ENCODE measurements around the gene ARHGAP32. TPM values are rescaled to one million over a fixed set of nuclear protein-coding genes. Genes with fewer than 3 reads are reported as not detected.

Gene ARHGAP32
- total and polyA plus RNA-seq, 11 donors, result 2.1 to 9.5 (median 4.8) TPM

GRCh38 chr11:128941110-128941509 is 251.0 kb downstream of the ARHGAP32 start:
- WGBS, 4 donors, result 62 to 75% (median 68%) methylated on average over 8 of the region's 8 CpGs
- no peak for ATAC-seq

DNA sequence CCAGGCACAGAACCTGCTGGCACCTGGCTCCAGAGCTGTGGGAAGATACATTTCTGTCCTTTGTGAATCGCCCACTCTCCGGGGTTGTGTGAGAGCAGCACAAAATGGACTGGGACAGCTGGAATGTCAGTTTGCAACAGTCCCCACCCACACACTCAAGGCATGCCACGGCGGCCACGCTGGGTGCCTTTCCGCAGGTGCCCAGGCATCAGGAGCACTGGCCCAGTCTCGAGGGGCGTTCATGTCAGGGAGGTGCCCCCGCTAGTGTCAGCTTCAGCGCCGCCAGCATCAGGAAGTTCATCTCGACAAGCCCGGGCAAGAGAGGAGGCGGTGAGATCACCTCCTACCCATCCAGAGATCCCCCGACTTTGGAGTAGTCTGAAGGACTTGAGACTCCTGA is 251.5 kb downstream of the ARHGAP32 start:
- intact Hi-C loops (cut with DNase I), result no loop called here
- Histone ChIP-seq H3K36me3 (no peaks in the 10 kb centered on the region), H3K9me3 (no peaks in the 10 kb centered on the region), H3K27me3 (peaks cover 0 to 5% (median 0%) of the 10 kb centered on the region in 9 donors), H3K4me1 (no peaks in the 10 kb centered on the region), H3K4me3 (no peak overlapping the region), H3K27ac (no peak overlapping the region)
- DNase-seq (no peak), ATAC-seq (no peak)
- TF ChIP-seq POLR2A (IDR thresholded peaks at IDR 0.05), result no peak
- TF ChIP-seq, protein P1, sequence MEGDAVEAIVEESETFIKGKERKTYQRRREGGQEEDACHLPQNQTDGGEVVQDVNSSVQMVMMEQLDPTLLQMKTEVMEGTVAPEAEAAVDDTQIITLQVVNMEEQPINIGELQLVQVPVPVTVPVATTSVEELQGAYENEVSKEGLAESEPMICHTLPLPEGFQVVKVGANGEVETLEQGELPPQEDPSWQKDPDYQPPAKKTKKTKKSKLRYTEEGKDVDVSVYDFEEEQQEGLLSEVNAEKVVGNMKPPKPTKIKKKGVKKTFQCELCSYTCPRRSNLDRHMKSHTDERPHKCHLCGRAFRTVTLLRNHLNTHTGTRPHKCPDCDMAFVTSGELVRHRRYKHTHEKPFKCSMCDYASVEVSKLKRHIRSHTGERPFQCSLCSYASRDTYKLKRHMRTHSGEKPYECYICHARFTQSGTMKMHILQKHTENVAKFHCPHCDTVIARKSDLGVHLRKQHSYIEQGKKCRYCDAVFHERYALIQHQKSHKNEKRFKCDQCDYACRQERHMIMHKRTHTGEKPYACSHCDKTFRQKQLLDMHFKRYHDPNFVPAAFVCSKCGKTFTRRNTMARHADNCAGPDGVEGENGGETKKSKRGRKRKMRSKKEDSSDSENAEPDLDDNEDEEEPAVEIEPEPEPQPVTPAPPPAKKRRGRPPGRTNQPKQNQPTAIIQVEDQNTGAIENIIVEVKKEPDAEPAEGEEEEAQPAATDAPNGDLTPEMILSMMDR (IDR thresholded peaks at IDR 0.05), result no peak
- WGBS, 4 donors, result 75 to 87% (median 86%) methylated on average over 15 of the region's 15 CpGs

More at GRCh38 chr11:128941110-128941509, 251.0 kb downstream of the ARHGAP32 start:
- no peak for DNase-seq
- Histone ChIP-seq H3K4me1 (no peaks in the 10 kb centered on the region), H3K9me3 (no peaks in the 10 kb centered on the region), H3K27ac (no peak overlapping the region), H3K36me3 (no peaks in the 10 kb centered on the region), H3K27me3 (peaks cover 0 to 5% (median 0%) of the 10 kb centered on the region in 9 donors), H3K4me3 (no peak overlapping the region)
- intact Hi-C loops (cut with DNase I), result no loop called here
- TF ChIP-seq POLR2A (IDR thresholded peaks at IDR 0.05), result no peak
- TF ChIP-seq, protein P1 (IDR thresholded peaks at IDR 0.05), result no peak

DNA sequence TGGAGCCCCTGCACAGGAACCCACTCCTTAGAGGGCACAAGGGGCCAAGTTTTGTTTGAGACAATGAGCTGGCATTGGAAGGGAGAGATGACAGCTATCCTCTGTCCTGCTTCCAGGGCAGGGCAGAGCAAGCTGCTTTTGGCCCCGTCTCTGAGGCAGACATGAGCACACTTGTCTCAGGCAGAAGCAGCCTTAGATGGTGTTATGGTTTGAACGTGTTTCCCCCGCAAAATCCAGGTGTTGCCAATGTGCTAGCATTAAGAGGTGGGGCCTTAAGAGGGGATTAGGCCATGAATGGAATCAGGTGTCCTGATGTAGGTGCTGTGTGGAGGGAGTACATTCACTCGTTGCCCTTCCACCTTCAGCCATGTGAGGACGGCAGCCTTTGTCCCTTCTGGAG is 252.0 kb downstream of the ARHGAP32 start:
- DNase-seq (no peak), ATAC-seq (no peak)
- 85 to 90% (median 86%) methylated on average over 5 of the region's 5 CpGs for WGBS, 4 donors
- intact Hi-C loops (cut with DNase I), result no loop called here
- H3K9me3 ChIP-seq, result no peaks in the 10 kb centered on the region
- H3K4me1 ChIP-seq, result no peaks in the 10 kb centered on the region
- H3K27me3 ChIP-seq, result peaks cover 0 to 5% (median 0%) of the 10 kb centered on the region in 9 donors
- no peak overlapping the region for H3K4me3 ChIP-seq
- no peak overlapping the region for H3K27ac ChIP-seq
- TF ChIP-seq POLR2A (IDR thresholded peaks at IDR 0.05), result no peak
- TF ChIP-seq, protein P1 (IDR thresholded peaks at IDR 0.05), result no peak
- H3K36me3 ChIP-seq, result no peaks in the 10 kb centered on the region

GRCh38 chr11:128939591-128939990 is 252.5 kb downstream of the ARHGAP32 start:
- Histone ChIP-seq H3K9me3 (no peaks in the 10 kb centered on the region), H3K4me3 (no peak overlapping the region), H3K27ac (no peak overlapping the region), H3K36me3 (no peaks in the 10 kb centered on the region), H3K4me1 (no peaks in the 10 kb centered on the region), H3K27me3 (peaks cover 0 to 5% (median 0%) of the 10 kb centered on the region in 9 donors)
- DNase-seq, result no peak
- TF ChIP-seq, protein P1 (IDR thresholded peaks at IDR 0.05), result no peak
- no peak for TF ChIP-seq POLR2A (IDR thresholded peaks at IDR 0.05)
- 63 to 68% (median 66%) methylated on average over 11 of the region's 11 CpGs for WGBS, 4 donors
- no peak for ATAC-seq
- intact Hi-C loops (cut with DNase I), result no loop called here

Measured in heart left ventricle (tissue), 16 donors.